A549 treated with AZD9567 at 1 μM for 4 hours (cell line): ENCODE measurements around the gene ZNF99. TPM values are rescaled to one million over a fixed set of nuclear protein-coding genes. Genes with fewer than 3 reads are reported as not detected.

Source experiments
- total RNA-seq: library from RNA; stranded (reverse); fragments of 200-300 nt; extraction: Qiagen RNA extraction; gene quantifications from 5 replicates; pipeline ENCODE4 v1.2.3, GENCODE V29; 2022; ENCODE audit not compliant: insufficient read depth

ZNF99 gene
- not detected in 5 replicates for total RNA-seq

DNA sequence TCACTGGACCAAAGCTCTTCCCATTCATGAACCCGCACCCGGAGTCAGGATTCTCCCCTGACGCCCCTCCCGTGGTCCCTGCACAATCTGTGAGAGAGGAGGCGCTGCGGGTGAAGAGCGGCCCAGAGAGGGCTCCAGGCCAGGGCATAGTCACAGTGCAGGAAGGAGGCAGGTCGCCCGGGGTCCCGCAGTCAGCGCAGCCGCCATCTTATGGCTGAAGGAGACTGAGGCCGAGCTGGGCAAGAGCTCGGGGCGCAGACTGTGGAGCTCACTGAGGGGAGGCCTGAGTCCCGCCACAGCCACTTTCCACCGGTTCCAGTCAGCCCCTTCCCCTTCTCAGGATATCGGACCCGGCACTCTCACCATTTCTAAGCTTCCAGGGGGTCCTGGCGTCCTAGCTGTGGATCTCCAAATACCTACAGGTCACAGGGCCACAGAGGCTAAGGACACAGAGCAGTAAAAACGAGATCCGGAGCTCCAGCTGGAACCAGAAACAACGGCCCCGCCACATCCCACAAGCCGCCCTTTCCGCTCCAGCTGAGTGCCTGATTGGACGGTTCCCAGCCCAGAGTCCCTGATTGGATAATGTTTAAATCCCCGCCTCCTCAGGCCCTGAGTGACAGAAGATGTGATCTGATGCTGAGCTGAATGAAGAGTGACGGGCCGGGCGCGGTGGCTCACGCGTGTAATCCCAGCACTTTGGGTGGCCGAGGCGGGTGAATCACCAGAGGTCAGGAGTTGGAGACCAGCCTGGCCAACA is at the start of gene ZNF99:
Gene ZNF99 (minus strand): TSS at position 501 of the 760 bp plus-strand sequence. CDS start 135 bp downstream, at position 366.

DNA sequence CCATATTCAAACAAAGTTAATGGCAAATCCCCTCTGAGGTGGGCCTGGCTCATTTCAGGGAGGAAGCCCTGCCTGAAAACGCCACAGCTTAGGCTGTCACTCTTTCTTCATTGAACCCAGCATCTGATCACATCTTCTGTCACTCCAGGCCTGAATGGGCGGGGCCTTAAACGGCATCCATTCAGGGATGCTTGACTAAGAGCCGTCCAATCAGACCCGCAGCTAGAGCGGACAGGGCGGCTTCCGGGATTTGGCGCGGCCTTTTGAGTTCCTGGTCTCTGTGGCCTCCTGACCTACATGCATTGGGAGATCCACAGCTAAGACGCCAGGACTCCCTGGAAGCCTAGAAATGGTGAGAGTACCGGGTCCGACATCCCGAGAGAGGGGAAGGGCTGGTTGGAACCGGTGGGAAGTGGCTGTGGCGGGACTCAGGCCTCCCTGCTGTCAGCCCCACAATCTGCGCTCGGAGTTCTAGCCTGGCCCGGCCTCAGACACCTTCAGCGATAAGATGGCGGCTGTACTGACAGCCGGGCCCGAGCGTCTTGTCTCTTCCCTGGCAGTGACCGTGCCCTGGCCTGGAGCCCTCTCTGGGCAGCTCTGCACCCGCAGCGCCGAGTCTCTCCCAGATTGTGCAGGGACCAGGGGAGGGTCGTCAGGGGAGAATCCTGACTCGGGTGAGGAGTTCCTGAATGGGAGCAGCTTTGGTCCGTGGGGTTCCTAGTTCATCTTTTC is 48.2 kb upstream of the ZNF99 start, which contains the start of gene ZNF723:
Gene ZNF723 (plus strand): TSS at position 261 of the 732 bp plus-strand sequence. CDS start 89 bp downstream, at position 350.

Other genes starting within 250 kb of the ZNF99 start
- gene ZNF492, start 149.8 kb downstream of the ZNF99 start, total RNA-seq: not detected in 5 replicates
- gene ZNF723, start 48.1 kb upstream of the ZNF99 start, total RNA-seq: not detected in 5 replicates
- not detected in 5 replicates for gene ZNF728, start 219.0 kb upstream of the ZNF99 start, total RNA-seq